T1000 (cell line): ENCODE data around the gene CD99.

Experiments
- DNase-seq: peaks from one replicate; lab custom pipeline; 2025; ENCODE audit warnings: mixed read lengths; lab: John Stamatoyannopoulos, UW

The CD99 gene

GRCh38 chrX:2698604-2699003, 7.5 kb downstream of the CD99 start:
- no peak for DNase-seq

DNA sequence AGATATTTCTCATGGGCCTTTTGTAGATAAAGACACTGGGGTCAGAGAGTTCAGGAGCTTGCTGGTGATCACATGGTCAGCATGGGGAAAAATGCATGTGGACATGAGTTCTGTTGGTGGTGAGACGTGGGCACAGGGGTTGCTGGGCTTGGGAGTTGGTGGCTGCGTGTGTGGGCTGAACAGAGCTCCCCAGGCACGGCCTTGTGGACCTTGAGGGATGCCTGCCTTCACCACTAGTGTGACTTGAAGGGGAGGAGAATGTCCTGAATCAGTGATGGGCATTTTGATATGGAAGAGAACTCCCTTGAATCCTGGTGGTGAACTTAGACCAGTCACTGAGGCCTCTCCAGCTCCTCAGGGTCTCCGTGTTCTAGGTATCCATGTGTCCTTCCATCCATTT, 8.9 kb downstream of the CD99 start:
- no peak for DNase-seq

DNA sequence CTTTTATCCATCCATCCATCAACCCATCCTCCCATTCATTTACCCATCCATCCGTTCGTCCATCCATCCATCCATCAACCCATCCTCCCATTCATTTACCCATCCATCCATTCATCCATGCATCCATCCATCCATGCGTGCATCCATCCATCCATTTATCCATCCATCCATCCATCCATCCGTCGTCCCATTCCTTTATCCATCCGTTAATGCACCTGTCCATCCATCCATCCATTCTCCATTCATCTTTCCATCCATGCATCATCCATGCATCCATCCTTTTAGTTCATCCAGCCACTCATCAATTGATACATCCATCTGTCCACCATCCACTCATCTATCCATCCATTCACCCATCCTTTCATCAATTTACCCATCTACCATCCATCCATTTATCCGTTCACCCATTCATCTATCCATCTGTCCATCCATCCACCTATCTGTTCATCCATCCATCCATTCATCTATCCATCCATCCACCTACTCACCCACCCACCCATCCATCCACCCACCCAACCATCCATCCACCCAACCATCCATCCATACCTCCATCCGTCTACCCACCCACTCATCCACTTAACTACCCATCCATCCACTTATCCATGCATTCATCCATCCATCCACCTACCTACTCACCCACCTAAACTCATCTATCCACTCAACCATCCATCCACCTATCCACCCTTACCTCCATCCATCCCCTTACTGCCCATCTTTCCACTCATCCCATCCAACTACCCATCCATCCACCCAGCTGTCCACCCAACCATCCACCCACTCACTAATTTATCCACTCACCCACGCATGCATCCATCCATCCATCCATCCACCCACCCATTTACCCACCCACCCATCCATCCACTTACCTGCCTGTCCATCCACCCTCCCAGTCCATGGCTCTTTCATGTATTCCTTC, 9.6 kb downstream of the CD99 start:
- no peak for DNase-seq

GRCh38 chrX:2701600-2701999, 10.5 kb downstream of the CD99 start:
- no peak for DNase-seq

DNA sequence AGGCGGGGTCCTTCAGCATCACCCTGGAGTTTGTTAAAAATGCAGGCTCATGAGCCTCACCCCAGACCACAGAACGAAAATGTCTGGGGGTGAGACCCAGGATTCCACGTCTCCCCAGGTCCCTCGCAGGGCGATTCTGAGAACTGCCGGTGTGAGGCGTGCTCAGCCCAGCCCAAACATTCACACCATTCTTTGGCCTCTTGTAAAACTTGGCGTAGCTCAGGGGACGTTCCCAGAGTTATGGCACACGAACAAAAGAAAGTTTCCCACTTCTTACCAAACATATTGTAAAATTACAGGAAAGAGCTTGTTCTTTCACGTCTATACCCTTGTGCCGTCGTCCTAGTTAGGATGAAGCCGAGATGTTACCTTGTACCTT, 12.9 kb downstream of the CD99 start:
- DNase-seq, result no peak

- DNase-seq, result no peak
Measured at GRCh38 chrX:2705046-2705832, 14.1 kb downstream of the CD99 start.

DNA sequence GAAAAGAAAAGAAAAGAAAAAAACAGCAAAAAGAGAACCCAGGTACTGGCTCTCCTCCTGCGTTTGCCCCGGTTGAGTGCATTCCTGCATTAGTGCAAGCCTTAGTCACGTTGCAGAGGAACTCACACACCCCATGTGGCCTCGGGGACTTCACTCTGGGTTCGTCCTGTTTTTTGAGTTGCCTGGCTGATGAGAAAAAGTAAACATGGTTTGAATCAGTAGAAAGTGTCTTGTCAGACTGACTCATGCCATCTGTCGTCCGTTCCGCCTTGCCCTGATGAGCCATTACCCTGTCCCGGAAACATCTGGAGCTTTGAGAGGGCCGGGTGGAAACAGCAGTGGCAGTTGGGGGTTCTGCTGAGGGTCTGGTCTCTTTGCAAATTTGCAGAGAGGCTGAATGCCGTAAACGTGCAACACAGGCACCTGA, 16.3 kb downstream of the CD99 start:
- DNase-seq, result no peak

DNA sequence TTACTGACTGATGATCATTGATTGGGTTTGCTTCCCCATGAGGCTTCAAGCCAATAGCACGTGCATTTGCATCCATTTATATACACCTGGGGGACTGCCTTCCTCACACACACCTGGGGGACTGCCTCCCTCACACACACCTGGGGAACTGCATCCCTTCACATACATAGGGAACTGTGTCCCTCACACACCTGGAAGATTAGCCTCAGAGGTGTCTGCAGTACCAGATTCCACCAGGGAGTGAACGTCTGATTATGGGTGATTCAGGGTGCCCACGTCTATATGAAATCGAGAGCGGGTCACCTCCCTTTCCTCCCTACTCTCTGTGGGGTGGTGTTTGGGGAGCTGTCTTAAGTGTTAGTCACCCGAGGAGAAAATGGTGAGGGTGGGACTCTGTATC, 16.9 kb downstream of the CD99 start:
- DNase-seq, result no peak

DNA sequence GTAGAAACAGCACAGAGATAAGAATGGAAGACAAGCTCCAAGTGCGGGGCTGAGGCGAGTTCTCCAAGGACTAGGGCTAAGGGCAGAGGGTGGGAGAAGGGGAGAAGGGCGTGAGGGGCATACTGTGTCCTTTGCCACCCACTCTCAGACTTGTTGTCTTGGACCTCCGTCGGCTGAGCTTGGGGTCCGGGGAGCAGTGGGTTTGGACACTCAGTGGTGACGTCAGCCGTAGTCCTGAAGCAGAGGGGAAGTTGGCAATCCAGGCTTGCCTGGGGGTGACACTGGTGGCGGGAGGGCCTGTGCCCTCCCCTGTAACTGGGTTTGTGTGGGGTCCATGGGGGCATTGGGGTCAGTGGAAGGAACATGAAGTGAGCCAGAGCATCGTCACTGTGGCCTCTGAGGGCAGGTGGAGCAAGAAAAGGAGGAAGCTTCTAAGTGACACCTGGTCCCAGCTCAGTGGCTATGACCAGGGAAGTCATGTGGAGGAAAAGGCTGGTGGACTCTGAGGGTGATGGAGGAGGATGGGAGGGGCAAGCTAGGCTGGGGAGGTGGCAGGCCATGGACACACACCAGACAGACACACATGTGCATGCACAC, 17.6 kb downstream of the CD99 start:
- no peak for DNase-seq

DNA sequence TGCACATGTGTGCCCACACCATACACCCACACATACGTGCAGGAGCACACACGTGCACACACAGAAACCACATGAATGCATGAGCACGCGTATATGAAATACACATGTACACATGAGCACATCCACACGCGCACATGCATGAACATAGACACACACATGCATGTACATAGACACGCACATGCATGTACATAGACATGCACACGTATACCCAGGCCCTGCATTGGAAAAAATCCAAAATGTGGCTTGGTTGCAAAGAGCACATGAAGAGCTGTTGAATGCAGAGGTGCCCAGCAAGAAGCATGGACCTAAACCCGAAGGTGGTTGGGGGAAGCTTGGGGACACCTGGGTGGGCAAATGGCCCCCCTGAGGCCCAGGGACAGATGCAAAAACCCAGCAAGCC, 18.5 kb downstream of the CD99 start:
- no peak for DNase-seq

- no peak for DNase-seq
Measured at GRCh38 chrX:2710041-2710840, 19.1 kb downstream of the CD99 start.

DNA sequence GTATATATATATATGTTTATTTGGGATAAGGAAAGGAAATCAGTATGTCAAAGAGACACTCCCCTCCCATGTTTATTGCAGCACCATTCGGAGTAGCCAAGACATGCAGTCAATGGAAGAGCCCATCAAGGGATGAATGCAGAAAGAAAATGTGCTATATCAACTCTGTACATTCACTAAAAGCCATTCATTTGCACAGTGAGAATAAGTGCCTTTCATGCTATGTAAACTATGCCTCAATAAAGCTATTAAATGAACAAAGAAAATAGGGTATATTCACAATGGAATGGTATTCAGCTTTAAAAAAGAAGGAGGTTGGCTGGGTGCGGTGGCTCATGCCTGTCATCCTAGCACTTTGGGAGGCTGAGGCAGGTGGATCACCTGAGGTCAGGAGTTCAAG, 20.3 kb downstream of the CD99 start:
- DNase-seq, result no peak

DNA sequence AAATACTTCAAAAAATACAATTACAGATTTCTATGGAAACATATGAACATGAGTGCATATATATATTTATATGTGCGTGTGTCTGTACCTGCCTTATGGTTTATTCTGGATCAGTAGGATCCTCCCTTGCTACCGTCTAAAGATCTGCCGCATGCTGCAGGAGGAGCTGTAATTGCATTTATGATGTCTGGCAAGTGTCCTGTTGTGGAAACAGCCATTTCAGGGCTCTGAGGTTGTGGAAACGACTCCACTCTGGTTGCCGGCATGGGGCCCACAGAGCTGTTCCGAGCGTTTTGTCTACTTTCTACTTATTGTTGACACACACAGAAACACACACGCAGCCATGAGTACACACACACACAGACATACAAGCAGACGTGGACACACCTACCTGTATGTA, 21.3 kb downstream of the CD99 start:
- no peak for DNase-seq

DNA sequence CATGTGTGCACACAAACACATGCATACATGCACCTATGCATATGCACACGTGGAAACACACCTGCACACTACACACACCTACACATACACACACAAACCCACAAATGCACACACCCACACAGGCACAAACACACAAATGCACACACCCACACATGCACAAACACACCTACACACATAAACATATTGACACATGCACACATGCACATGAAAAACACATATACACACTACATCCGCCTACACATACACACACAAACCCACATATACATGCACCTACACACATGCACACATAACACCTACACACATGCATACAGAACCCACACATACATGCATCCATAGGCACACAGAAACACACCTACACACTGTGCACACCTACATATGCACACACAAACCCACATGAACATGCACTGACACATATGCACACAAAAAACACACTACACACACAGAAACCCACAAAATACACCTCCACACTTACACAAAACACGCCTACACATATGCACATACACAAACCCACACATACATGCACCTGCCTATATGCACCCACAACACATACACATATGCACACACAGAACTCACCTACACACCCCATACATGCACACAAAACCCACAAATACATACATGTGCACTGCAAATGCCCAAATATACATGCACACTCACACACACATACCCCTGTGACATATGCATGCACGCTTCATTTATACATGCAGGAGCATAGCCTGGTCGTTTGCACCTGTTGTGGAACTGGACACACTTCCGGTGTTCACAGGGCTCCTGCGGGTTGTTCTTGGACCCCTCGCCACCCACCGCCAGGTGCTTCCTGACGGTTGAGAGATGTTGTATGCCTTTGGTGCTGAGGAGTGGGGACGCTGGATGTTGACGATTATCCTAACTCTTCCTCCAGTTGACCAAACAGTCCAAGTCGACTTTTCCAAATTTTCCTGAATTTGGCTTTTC, 22.1 kb downstream of the CD99 start:
- no peak for DNase-seq

DNA sequence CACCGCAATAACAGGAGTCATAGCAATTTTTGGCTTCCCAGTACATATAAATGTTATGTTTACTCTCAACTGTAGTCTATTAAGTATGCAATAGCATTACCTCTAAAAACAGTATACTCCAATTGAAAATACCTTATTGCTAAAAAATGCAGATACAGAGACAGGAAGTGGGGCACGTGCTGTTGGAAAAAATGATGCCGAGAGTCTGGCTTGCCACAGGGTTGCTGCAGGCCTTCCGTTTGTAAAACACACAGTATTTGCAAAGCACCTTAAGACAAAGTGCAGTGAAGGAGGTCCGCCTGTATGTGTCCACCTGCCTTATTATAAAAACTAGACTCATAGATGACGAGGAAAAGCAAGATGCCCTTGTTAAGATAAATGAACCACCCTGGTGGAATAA, 23.5 kb downstream of the CD99 start:
- DNase-seq, result no peak

DNA sequence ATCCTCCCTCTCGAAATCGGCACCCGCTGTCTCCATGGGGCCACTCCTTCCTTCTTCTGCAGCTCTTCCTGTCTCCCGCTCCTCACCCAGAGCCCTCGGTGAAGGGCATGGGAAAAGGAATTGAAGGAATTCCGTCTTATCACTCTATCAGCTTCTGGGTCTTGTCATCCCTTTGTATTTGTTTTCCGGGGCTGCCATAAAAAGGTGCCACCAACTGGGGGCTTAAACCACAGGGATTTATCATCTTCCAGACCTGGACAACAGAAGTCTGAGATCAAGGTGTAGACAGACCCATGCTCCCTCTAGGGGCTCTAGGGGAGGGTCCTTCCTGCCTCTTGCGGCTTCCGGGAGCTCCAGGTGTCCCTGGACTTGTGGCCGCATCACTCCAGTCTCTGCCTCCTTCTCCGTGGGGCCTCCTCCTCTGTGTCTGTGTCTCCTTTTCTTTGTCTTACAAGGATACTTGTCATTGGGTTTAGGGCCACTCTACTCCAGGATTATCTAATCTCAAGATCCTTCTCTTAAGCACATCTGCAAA, 24.0 kb downstream of the CD99 start:
- no peak for DNase-seq

DNA sequence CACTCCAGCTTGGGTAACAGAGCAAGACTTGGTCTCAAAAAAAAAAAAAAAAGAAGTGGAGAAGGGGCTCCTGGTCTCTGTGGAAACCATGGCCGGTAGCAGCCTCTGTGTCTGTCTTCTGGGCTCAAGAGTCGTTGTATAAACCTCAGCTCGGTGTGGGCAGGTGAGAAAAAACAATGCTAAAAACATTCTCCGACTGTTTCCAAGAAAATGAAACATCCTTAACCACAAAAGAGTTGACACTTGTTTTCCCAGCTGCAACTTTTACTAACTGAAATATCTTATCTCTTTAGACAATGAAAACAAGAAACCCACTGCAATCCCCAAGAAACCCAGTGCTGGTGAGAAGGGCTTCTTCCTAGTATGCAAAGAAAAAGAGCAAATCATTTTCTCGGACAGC, 26.2 kb downstream of the CD99 start:
- DNase-seq, result no peak

DNA sequence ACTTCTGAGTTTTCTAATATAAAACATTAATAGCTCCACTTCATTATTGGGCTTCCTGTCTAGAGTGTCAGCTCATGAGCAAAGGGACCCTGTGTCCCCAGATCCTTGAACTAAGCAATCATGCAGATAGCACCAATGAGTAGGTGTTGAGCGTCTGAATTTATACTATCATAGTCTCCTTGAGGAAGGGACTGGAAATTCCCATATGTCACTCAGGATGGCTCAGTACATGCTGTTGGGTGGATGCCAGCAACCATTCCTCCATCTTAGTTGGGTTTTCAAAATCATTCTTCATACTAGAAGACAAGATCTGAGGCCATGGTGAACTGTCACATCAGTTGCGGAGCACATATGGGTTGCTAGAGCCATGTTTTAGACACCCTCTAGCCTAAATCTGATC, 27.7 kb downstream of the CD99 start:
- no peak for DNase-seq

DNA sequence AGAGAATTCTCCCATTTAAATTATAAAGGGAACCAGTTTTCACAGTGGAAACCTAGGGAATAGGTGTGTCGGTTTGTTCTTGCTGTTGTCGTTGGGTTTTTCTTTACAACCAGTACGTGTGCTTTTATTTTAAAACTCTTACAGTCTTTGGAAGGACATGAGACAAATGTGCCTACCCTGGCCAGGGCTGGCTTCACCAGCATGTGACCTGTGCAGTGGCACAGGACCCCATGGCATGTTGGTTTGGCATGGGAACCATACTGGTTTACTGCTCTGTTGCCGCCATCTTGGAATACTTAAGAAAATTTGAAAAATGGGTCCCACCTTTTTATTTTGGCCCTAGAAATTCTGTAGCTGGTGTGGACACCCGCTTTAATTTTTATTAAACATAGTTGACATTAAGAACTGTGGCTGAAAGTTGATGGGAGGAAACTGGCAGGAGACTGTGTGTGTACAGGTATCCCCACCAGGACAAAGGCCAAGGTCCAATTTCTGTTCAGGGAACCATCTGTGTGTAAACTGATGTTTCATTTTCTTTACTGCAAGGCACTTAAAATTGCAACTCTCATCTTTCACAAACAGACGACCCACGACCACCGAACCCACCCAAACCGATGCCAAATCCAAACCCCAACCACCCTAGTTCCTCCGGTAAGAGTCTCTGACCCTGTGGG, 28.8 kb downstream of the CD99 start:
- DNase-seq, result no peak

DNA sequence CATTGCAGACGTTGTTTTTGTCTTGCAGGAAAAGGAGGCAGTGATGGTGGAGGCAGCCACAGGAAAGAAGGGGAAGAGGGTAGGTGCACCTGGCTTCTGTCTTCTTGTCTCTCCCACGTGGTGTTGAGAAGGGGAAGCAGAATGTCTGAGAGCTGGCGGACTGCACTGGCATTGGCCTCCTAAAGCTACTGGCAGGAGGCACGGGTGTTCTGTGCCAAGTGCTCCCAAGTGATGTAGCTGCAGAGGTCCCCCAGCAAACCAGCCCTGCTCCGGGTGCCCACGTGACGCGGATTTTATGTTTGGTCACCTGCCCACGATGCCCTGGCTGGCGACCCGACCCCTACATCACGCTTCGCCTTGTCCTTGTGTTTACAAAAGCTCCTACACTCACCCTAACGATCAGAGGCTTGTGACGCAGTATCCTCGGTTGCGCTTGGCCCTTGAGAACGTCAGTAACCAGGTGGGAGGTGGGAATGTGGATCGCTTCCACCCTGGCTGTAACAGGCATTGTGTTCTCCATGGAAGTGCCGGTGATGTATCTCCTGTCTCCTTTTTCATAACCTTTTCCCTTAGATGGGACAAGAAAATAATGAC, 32.3 kb downstream of the CD99 start:
- DNase-seq, result no peak
